ENCODE results near the gene APOC1.

The APOC1 gene

GRCh38 chr19:44875666-44876451, 38.5 kb upstream of the APOC1 start:
- Histone ChIP-seq H2AFZ (ENCODE audit: insufficient read depth, low read length, poor library complexity) (no peak overlapping the region), H3K36me3 (ENCODE audit: control insufficient read depth in 1 of 2, insufficient read depth in 2 of 2, low read length in 2 of 2) (peaks cover 76 to 78% of the 10 kb centered on the region in 2 experiments), H3K18ac (ENCODE audit: low read length) (peak overlapping the region; percentile 63), H2AK5ac (ENCODE audit: low read length) (no peak overlapping the region), H3K9me3 (ENCODE audit: insufficient read depth, low read depth, low read length) (peaks cover 2% of the 10 kb centered on the region), H3K4me1 (ENCODE audit: control insufficient read depth in 1 of 2, insufficient read depth in 2 of 2, low read length in 2 of 2) (peaks cover 57 to 66% of the 10 kb centered on the region in 2 experiments), H3K27ac (ENCODE audit: low read depth, low read length) (peak overlapping the region; percentile 86), H3K4me3 (ENCODE audit: low read depth, low read length) (no peak overlapping the region), H3K4ac (ENCODE audit: low read depth, low read length) (no peak overlapping the region), H3K79me2 (ENCODE audit: control insufficient read depth, insufficient read depth, low read length, poor library complexity) (peaks cover 8% of the 10 kb centered on the region), H2BK12ac (ENCODE audit: low read length) (peak overlapping the region; percentile 37), H3K14ac (ENCODE audit: low read length) (peak overlapping the region; percentile 54), H4K12ac (ENCODE audit: low read depth, low read length) (no peak overlapping the region), H4K8ac (ENCODE audit: low read depth, low read length) (peak overlapping the region; percentile 17), H2BK5ac (ENCODE audit: low read depth, low read length, poor library complexity) (peak overlapping the region; percentile 51), H3K79me1 (ENCODE audit: low read length) (peaks cover 31% of the 10 kb centered on the region), H4K91ac (ENCODE audit: low read depth, low read length) (peak overlapping the region; percentile 51), H3K4me2 (ENCODE audit: low read length) (peak overlapping the region; percentile 39), H3K23ac (ENCODE audit: low read length) (no peak overlapping the region), H2BK120ac (ENCODE audit: insufficient read depth, low read length, poor library complexity) (peak overlapping the region; percentile 29), H3K9ac (ENCODE audit: low read length) (no peak overlapping the region), H3K27me3 (ENCODE audit: insufficient read depth, low read length) (no peaks in the 10 kb centered on the region)
- no peak for DNase-seq
- no CpG with 5 or more reads among the region's 22 CpGs for WGBS (ENCODE audit: extremely low coverage, insufficient coverage, insufficient read length)

GRCh38 chr19:44876930-44877535, 37.4 kb upstream of the APOC1 start:
- H3K23ac ChIP-seq (ENCODE audit: low read length): no peak overlapping the region
- H3K79me2 ChIP-seq (ENCODE audit: control insufficient read depth, insufficient read depth, low read length, poor library complexity): peaks cover 8% of the 10 kb centered on the region
- H2AFZ ChIP-seq (ENCODE audit: insufficient read depth, low read length, poor library complexity): no peak overlapping the region
- no peak overlapping the region for H3K4me3 ChIP-seq (ENCODE audit: low read depth, low read length)
- no peak overlapping the region for H2BK120ac ChIP-seq (ENCODE audit: insufficient read depth, low read length, poor library complexity)
- no peak overlapping the region for H4K8ac ChIP-seq (ENCODE audit: low read depth, low read length)
- H3K27me3 ChIP-seq (ENCODE audit: insufficient read depth, low read length): no peaks in the 10 kb centered on the region
- H3K36me3 ChIP-seq (ENCODE audit: control insufficient read depth in 1 of 2, insufficient read depth in 2 of 2, low read length in 2 of 2): peaks cover 69 to 71% of the 10 kb centered on the region in 2 experiments
- peak overlapping the region; percentile 24 for H4K91ac ChIP-seq (ENCODE audit: low read depth, low read length)
- peaks cover 61 to 72% of the 10 kb centered on the region in 2 experiments for H3K4me1 ChIP-seq (ENCODE audit: control insufficient read depth in 1 of 2, insufficient read depth in 2 of 2, low read length in 2 of 2)
- WGBS (ENCODE audit: extremely low coverage, insufficient coverage, insufficient read length): no CpG with 5 or more reads among the region's 5 CpGs
- H3K4me2 ChIP-seq (ENCODE audit: low read length): no peak overlapping the region
- peak overlapping the region; percentile 37 for H3K14ac ChIP-seq (ENCODE audit: low read length)
- peak overlapping the region; percentile 49 for H2AK5ac ChIP-seq (ENCODE audit: low read length)
- peaks cover 2% of the 10 kb centered on the region for H3K9me3 ChIP-seq (ENCODE audit: insufficient read depth, low read depth, low read length)
- H3K27ac ChIP-seq (ENCODE audit: low read depth, low read length): peak overlapping the region; percentile 86
- H4K12ac ChIP-seq (ENCODE audit: low read depth, low read length): no peak overlapping the region
- peaks cover 31% of the 10 kb centered on the region for H3K79me1 ChIP-seq (ENCODE audit: low read length)
- peak overlapping the region; percentile 6 for H2BK12ac ChIP-seq (ENCODE audit: low read length)
- no peak overlapping the region for H3K9ac ChIP-seq (ENCODE audit: low read length)
- peak overlapping the region; percentile 51 for H2BK5ac ChIP-seq (ENCODE audit: low read depth, low read length, poor library complexity)
- H3K18ac ChIP-seq (ENCODE audit: low read length): peak overlapping the region; percentile 56
- no peak for DNase-seq
- H3K4ac ChIP-seq (ENCODE audit: low read depth, low read length): no peak overlapping the region

- Histone ChIP-seq H3K14ac (ENCODE audit: low read length) (peak overlapping the region; percentile 71), H2BK5ac (ENCODE audit: low read depth, low read length, poor library complexity) (peak overlapping the region; percentile 60), H2BK12ac (ENCODE audit: low read length) (peak overlapping the region; percentile 58), H3K9ac (ENCODE audit: low read length) (no peak overlapping the region), H3K9me3 (ENCODE audit: insufficient read depth, low read depth, low read length) (no peaks in the 10 kb centered on the region), H3K27ac (ENCODE audit: low read depth, low read length) (peak overlapping the region; percentile 76), H3K23ac (ENCODE audit: low read length) (no peak overlapping the region), H3K4ac (ENCODE audit: low read depth, low read length) (peak overlapping the region; percentile 77), H2BK120ac (ENCODE audit: insufficient read depth, low read length, poor library complexity) (peak overlapping the region; percentile 85), H3K27me3 (ENCODE audit: insufficient read depth, low read length) (no peaks in the 10 kb centered on the region), H3K4me2 (ENCODE audit: low read length) (peak overlapping the region; percentile 27), H3K36me3 (ENCODE audit: control insufficient read depth in 1 of 2, insufficient read depth in 2 of 2, low read length in 2 of 2) (peaks cover 65 to 66% of the 10 kb centered on the region in 2 experiments), H3K18ac (ENCODE audit: low read length) (peak overlapping the region; percentile 90), H4K12ac (ENCODE audit: low read depth, low read length) (peak overlapping the region; percentile 3), H3K79me2 (ENCODE audit: control insufficient read depth, insufficient read depth, low read length, poor library complexity) (peaks cover 8% of the 10 kb centered on the region), H3K4me3 (ENCODE audit: low read depth, low read length) (no peak overlapping the region), H2AFZ (ENCODE audit: insufficient read depth, low read length, poor library complexity) (no peak overlapping the region), H2AK5ac (ENCODE audit: low read length) (peak overlapping the region; percentile 8), H3K4me1 (ENCODE audit: control insufficient read depth in 1 of 2, insufficient read depth in 2 of 2, low read length in 2 of 2) (peaks cover 63 to 74% of the 10 kb centered on the region in 2 experiments), H3K79me1 (ENCODE audit: low read length) (peaks cover 31% of the 10 kb centered on the region), H4K8ac (ENCODE audit: low read depth, low read length) (peak overlapping the region; percentile 46), H4K91ac (ENCODE audit: low read depth, low read length) (peak overlapping the region; percentile 88)
- no CpG with 5 or more reads among the region's 26 CpGs for WGBS (ENCODE audit: extremely low coverage, insufficient coverage, insufficient read length)
- DNase-seq: peak; percentile 51 to 56
These were observed 36.1 kb upstream of the APOC1 start for GRCh38 chr19:44878120-44878865.

- Histone ChIP-seq H2AK5ac (ENCODE audit: low read length) (peak overlapping the region; percentile 60), H3K23ac (ENCODE audit: low read length) (no peak overlapping the region), H3K9me3 (ENCODE audit: insufficient read depth, low read depth, low read length) (no peaks in the 10 kb centered on the region), H3K9ac (ENCODE audit: low read length) (no peak overlapping the region), H3K79me1 (ENCODE audit: low read length) (peaks cover 31% of the 10 kb centered on the region), H3K79me2 (ENCODE audit: control insufficient read depth, insufficient read depth, low read length, poor library complexity) (peaks cover 8% of the 10 kb centered on the region), H3K27me3 (ENCODE audit: insufficient read depth, low read length) (no peaks in the 10 kb centered on the region), H3K18ac (ENCODE audit: low read length) (peak overlapping the region; percentile 90), H3K27ac (ENCODE audit: low read depth, low read length) (peak overlapping the region; percentile 51), H2BK120ac (ENCODE audit: insufficient read depth, low read length, poor library complexity) (peak overlapping the region; percentile 85), H3K36me3 (ENCODE audit: control insufficient read depth in 1 of 2, insufficient read depth in 2 of 2, low read length in 2 of 2) (peaks cover 59 to 62% of the 10 kb centered on the region in 2 experiments), H3K14ac (ENCODE audit: low read length) (peak overlapping the region; percentile 71), H3K4me3 (ENCODE audit: low read depth, low read length) (no peak overlapping the region), H3K4me2 (ENCODE audit: low read length) (no peak overlapping the region), H4K8ac (ENCODE audit: low read depth, low read length) (peak overlapping the region; percentile 72), H3K4me1 (ENCODE audit: control insufficient read depth in 1 of 2, insufficient read depth in 2 of 2, low read length in 2 of 2) (peaks cover 64 to 75% of the 10 kb centered on the region in 2 experiments), H4K12ac (ENCODE audit: low read depth, low read length) (no peak overlapping the region), H2AFZ (ENCODE audit: insufficient read depth, low read length, poor library complexity) (no peak overlapping the region), H2BK12ac (ENCODE audit: low read length) (peak overlapping the region; percentile 58), H3K4ac (ENCODE audit: low read depth, low read length) (peak overlapping the region; percentile 77), H4K91ac (ENCODE audit: low read depth, low read length) (peak overlapping the region; percentile 88), H2BK5ac (ENCODE audit: low read depth, low read length, poor library complexity) (peak overlapping the region; percentile 60)
- no peak for DNase-seq
- no CpG with 5 or more reads among the region's 18 CpGs for whole genome bisulfite sequencing (ENCODE audit: extremely low coverage, insufficient coverage, insufficient read length)
These were observed 34.9 kb upstream of the APOC1 start for GRCh38 chr19:44879309-44880065.

Data from trophoblast cell (in vitro differentiated cells and primary cell).